HG02885 (cell line): ENCODE measurements around the gene ZNF841.
"Not testable (repeated sequence)": the region's sequence is repeated elsewhere in the genome, so short reads cannot be mapped to it uniquely, and the experiment has no call there.

ENCODE experiments used
- ATAC-seq: cut with Tn5 transposase; IDR thresholded peaks from one replicate; pipeline ENCODE4 v1.9.1; 2021; ENCODE audit warnings: mild to moderate bottlenecking; ENCODE audit not compliant: unreplicated experiment, poor library complexity

Gene ZNF841

GRCh38 chr19:52070496-52070895 is 25.1 kb downstream of the ZNF841 start:
- ATAC-seq, result no peak

- no peak for ATAC-seq
Measured at GRCh38 chr19:52069653-52070052, 25.9 kb downstream of the ZNF841 start.

DNA sequence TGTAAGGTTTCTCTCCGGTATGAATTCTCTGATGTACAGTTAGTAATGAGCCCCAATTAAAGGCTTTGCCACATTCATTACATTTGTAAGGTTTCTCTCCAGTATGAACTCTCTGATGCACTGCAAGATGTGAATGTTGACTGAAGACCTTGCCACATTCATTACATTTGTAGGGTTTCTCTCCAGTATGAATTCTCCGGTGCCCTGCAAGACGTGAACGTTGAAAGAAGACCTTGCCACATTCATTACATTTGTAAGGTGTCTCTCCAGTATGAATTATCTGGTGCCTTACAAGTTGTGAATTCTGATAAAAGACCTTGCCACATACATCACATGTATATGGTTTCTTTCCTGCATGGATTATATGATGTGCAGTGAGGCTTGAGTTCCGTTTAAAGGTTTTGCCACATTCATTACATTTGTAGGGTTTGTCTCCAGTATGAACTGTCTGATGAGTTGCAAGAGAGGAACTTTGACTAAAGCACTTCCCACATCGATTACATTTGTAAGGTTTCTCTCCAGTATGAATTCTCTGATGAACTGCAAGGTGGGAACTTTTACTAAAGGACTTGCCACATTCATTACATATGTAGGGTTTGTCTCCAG is 29.2 kb downstream of the ZNF841 start:
- ATAC-seq, result no peak

DNA sequence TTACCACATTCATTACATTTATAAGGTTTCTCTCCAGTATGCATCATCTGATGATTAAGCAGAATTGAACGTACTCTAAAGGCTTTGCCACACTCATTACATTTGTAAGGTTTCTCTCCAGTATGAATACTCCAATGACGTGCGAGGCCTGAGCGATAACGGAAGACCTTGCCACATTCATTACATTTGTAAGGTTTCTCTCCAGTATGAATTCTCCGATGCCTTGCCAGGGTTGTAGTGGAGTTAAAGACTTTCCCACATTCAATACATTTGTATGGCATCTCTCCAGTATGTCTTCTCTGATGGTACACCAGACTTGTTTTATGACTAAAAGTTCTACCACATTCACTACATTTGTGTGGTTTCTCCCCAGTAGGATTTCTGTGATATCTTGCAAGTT is 30.2 kb downstream of the ZNF841 start:
- ATAC-seq, result no peak

- ATAC-seq, result not testable (repeated sequence)
Measured at GRCh38 chr19:52056480-52056879, 39.1 kb downstream of the ZNF841 start.

GRCh38 chr19:52051736-52052135 is 43.8 kb downstream of the ZNF841 start:
- not testable (repeated sequence) for ATAC-seq

DNA sequence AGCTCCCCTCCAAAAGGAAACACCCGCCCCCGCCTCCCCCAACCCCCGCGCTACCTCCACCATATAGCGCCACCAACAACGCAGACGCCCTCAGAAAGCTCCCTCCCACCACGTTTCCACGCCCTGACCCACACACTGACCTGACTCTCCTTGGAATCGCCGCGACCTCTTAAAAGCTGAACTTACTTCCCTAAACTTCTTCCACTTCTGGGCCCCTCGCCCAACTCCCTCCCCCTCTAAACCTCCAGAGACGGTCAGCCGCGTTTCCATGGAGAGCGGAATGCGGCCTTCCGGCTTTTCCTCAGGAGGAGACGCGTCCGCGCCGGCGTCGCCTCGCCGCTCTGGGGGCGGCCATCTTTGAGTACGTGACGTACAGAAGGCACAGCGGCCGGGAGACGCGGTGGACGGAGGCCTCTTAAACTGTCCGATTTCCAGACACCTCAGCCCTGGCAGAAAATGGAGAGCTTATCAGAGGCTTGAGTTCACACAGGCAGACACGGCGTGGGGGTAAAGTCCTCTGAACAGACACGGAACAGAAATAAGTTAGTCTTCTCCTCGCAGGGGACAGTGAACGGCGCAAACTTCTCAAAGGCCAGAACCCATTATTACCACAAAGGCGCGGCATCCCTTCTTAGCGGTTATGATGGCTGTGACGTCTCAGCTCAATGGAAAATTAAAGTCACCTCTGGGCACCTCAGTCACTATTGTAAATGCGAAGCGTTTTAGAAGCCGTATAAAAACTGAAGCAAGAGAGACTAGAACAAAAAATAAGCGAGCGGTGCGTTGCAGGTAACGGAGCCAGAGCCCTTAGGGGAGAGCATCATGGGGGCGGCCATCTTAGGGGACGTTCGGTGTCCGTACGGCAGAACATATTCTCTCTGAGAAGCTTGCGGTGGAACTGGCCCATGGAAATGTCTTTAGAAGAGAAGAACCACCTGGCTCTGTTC is 46.7 kb downstream of the ZNF841 start, which contains the start of gene ZNF432:
ZNF432 (minus strand) TSS at position 284 of the 947 bp plus-strand sequence. CDS start 1,970 bp downstream, outside the sequence.
- ATAC-seq, result peak; percentile 90

DNA sequence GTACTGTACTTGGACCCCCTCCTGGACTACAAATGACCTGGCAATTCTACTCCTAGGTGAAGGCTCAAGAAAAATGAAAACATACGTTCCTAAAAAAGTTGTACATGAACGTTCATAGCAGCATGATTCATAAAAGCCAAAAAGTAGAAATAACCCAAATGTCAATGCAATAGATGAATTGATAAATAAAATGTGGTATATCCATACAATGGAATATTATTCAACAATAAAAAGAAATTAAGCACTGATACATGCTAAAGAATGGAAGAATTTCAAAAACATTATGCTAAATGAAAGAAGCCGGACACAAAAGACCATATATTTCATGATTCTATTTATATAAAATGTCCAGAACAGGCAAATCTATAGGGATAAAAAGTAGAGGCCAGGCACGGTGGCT is 56.4 kb downstream of the ZNF841 start:
- ATAC-seq, result no peak

DNA sequence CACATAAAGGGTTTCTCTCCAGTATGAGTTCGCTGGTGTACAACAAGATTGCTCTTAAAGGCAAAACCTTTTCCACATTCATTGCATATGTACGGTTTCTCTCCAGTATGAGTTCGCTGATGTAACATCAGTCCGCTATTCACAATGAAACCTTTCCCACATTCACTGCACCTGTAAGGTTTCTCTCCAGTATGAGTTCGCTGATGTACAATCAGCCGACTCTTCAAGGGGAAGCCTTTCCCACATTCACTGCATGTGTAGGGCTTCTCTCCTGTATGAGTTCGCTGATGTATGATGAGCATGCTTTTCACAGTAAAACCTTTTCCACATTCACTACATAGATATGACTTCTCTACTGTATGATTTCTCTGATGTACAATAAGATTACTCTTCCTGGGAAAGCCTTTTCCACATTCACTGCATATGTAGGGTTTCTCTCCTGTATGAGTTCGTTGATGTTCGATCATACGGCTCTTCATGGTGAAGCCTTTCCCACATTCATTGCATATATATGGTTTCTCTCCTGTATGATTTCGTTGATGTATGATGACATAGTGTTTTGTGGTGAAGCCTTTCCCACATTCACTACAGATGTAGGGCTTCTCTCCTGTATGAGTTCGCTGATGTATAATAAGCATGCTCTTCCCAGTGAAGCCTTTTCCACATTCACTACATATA is 61.4 kb downstream of the ZNF841 start:
- no peak for ATAC-seq

GRCh38 chr19:52028780-52029123 is 66.8 kb downstream of the ZNF841 start:
- peak; percentile 30 for ATAC-seq

DNA sequence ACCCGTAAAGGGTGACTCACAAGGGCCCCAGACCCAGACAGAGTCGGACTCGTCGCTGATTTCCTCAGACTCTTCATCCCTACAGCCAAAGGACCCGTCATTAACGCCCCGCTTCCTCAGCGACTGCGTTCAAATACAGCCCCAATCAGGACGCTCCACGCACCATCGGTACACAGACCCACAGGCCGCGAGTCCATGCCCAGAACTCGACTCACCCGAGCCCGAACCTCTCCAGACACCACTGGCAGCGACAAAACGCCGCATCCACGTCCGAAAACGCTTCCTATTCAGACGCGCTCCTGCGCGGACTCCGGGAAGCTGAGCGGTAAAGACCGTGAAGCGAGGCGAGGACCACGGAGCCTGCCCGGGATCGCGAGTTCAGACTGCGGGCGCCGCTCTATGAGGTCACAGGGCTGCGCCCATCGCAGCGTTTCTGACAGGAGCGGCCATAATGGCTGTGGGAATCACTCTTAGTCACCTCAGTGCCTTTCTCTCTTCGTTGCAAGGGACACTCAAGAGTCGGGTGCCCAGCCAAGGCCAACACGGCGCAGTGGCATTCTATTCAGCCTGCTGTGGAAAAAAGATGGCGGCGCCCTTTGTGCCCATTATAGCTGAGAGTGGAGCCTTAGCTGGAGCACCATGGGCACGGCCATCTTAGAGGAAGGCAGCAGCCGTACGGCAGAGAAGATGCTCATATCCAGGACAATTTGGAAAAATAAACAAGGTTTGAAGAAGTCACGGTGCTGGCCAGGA is 67.4 kb downstream of the ZNF841 start, which contains the start of gene ZNF614:
ZNF614 (minus strand) TSS at position 353 of the 753 bp plus-strand sequence. CDS start 2,634 bp downstream, outside the sequence.
- peak; percentile 87 for ATAC-seq

DNA sequence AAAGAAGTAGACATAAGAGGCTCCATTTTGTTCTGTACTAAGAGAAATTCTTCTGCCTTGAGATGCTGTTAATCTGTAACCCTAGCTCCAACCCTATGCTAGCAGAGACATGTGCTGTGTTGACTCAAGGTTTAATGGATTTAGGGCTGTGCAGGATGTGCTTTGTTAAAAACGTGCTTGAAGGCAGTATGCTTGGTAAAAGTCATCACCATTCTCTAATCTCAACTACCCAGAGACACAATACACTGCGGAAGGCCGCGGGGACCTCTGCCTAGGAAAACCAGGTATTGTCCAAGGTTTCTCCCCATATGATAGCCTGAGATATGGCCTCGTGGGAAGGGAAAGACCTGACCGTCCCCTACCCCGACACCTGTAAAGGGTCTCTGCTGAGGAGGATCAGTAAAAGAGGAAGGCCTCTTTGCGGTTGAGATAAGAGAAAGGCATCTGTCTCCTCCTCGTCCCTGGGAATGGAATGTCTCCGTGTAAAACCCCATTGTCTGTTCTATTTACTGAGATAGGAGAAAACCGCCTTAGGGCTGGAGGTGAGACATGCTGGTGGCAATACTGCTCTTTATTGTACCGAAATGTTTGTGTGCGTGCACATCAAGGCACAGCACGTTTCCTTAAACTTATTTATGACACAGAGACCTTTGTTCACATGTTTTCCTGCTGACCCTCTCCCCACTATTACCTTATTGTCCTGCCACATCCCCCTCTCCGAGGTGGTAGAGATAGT is 69.1 kb downstream of the ZNF841 start:
- not testable (repeated sequence) for ATAC-seq

GRCh38 chr19:52024478-52024877 is 71.1 kb downstream of the ZNF841 start:
- ATAC-seq, result not testable (repeated sequence)

- ATAC-seq, result no peak
Measured at GRCh38 chr19:52022193-52022592, 73.4 kb downstream of the ZNF841 start.

DNA sequence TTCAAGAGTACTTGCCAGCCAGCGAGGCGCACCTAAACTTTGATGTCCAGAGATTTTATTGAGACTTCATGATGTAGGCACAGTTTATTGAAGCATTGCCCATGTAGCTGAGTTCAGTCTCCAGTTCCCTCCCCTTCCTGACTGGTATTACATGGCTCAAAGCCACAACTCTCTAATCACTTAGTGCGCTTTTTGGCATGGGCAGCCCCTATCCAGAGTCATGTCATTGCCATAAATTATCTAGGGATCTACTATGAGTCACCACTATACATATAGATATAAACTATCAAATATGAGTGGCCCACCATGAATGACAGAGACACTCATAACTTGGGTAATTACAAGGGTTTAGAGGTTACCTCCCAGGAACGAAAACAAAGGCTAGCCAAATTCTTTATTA is 75.1 kb downstream of the ZNF841 start:
- no peak for ATAC-seq
